ENCODE data around the gene TFAP2B. TPM values are rescaled to one million over a fixed set of nuclear protein-coding genes. Genes with fewer than 3 reads are reported as not detected.

TFAP2B gene
- not detected in 5 replicates for total RNA-seq (2022; extraction: Qiagen RNA extraction)

DNA sequence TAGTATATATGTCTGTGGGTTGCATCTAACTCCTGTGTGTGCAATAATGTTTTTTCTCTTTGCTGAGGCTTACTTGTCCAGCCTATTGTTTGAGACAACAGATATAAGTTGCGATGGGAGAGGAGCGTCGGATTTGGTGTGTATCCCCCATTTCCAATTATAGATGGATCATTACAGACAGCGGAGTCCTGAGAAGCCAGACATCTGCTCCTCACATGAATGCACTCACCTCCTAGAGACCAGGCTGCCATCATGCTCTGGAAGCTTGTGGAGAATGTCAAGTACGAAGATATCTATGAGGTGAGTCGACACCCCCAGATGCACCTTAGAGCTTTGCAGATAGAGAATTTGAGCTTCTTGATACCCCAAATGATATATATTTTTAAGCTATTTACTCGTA is at the start of gene TFAP2B:
Gene TFAP2B (plus strand): TSS at position 199 of the 400 bp plus-strand sequence. CDS start 21 bp downstream, at position 220.

Other genes starting within 250 kb of the TFAP2B start
- not detected in 5 replicates for gene TFAP2D, start 105.3 kb upstream of the TFAP2B start, total RNA-seq (2022; extraction: Qiagen RNA extraction)

Data from A549 treated with AZD2906 at 1 μM for 4 hours (cell line).